NCI-H1417 treated with DMSO at 0.1 percent for 48 hours (cell line): ENCODE measurements around the gene VSTM2L.
"Not testable (repeated sequence)": the region's sequence is repeated elsewhere in the genome, so short reads cannot be mapped to it uniquely, and the experiment has no call there.

ENCODE experiments used
- DNase-seq: peaks from one replicate; lab custom pipeline; 2025; lab: John Stamatoyannopoulos, UW

Gene VSTM2L, protein sequence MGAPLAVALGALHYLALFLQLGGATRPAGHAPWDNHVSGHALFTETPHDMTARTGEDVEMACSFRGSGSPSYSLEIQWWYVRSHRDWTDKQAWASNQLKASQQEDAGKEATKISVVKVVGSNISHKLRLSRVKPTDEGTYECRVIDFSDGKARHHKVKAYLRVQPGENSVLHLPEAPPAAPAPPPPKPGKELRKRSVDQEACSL

DNA sequence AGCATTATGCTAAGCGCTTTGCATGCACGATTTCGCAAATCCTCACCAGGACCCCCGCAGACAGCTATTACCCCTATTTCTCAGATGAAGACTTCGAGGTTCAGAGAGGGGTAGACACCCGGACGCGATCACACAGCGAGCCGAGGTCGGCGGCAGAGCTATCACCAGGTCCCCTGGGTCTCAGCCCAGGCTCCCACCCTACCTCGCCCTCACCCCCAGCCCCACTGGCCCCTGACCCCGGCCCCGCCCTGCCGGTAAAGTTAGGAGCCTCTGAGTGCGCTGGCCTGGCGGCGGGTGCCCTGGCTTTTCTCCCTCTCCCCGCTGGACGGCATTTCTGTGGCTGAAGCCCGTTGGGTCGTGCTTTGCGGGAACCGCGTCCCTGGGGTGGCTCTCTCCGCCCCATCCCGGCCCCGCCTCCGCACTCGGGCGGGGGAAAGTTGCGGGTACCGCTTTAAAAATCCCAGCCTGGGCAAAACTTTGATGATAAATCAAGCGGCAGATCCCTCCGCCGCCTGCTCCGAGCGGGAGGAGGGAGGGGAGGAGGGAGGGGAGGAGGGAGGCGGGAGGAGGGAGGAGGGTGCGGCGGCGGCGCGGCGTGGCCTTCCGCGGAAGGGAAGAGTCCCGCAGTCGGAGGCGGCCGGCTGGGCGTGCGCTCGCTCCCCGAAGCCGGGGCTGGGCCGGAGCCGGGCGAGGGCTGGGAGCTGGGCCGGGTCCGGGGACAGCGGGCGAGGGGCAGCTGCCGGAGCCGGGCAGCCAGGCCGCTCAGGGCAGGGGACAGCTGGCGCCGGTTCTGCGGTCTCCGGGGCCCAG, at the start of gene VSTM2L:
Gene VSTM2L, plus strand, starts transcription at position 624 of the 810 bp plus-strand sequence. CDS start 224 bp downstream, outside the sequence.
- DNase-seq = no peak

DNA sequence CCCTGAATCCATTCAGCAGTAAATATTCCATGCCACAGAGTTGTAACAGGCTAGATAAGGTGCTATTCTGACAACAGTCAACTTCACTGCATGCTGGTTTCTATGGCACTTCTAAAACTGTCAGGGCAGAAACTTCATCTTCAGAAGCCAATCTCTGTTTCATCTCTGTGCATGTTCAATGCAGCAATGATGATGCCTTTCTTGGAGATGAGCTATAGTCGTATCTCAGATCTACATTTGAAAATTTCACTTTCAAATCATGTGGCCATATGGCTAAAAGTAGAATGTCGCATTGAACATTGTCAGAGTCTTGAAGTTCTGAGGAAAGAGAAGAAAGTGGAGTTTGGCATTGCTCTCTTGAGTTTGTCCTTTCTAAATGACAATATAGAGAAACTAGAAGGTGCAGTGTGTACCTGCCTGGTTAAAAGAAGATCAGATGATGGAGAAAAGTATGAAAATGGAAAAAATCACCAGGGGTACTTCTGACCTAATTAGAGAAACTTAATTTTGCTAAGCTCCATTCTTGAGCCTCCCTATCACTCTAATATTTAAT, 49.0 kb upstream of the VSTM2L start:
- no peak for DNase-seq

DNA sequence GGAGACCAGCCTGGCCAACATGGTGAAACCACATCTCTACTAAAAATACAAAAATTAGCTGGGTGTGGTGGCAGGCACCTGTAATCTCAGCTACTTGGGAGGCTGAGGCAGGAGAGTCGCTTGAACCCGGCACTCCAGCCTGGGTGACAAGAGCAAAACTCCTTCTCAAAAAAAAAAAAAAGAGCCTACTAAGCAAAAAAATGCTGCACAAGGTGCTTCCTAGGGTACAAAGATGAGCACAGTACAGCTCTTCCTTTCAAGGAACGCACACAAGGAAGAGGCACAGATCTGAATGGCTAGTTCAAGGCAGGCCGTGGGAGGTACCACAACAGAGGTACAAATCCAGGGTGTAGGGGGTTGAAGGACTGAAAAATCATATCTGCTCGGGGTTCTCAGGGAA, 46.9 kb upstream of the VSTM2L start:
- not testable (repeated sequence) for DNase-seq

DNA sequence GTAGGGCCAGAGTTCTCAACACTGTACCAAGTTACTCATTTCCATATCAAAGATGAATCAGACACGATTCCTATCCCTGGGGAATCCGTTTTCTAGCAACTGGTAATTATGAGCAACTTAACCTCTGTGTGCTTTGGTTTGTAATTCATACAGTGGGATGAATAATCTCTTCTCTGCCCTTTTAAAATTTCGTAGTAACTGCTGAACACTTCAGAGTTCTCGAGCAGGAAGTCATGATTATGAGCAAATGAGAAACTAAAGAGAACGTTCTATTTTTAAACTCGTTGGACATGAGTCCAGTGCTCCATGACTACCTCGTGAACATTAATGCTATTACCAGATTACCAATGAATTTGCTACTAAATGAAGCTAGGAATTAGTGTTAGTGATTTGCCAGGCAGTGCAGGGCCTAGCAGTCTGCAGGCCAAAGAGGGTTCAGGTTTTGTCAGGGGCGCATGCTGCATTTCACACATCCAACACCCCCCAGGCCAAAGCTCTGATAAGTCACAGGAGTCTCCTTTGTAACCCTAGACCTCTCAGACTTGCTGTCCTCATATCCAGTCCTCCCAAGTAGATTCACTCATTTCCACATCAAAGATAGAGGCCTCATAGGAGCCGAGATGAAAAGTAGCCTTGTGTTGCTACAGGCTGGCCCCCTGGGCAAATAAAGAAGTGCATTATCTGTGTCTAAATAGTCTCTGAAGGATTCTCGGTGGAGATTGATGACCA, 45.8 kb upstream of the VSTM2L start:
- no peak for DNase-seq

DNA sequence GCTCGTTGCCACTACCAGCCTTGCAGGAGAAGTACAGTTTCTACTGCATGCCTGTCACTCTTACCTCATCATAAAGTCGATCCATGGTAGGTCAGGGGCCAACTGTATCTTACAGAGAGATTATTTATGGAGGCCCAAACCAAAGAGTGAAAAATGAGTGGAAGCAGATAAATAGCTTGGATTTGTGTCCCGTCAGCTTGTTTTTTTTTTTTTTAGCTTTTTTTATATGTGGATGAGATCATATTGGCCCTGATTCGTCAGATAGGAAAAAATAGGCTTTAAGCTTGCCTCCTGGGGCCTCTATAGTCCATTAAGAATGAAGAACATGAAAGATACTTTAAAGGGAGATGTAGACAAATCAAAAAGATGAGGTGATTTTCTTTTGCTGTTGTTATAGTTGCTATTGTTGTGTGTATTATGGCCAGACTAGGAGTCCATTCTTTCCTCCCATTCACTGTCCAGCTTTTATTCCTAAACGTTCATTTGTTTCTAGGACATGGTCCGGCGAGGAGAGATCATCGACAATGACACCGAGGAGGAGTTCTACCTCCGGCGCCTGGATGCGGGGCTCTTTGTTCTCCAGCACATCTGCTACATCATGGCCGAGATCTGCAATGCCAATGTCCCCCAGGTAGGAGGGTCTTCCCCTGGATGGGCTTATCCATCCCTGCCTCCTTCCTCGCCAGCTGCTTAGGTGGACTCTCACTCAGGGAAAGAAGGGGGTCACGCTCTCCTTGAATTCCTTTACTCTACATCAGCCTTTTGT, 43.3 kb upstream of the VSTM2L start:
- DNase-seq = no peak

DNA sequence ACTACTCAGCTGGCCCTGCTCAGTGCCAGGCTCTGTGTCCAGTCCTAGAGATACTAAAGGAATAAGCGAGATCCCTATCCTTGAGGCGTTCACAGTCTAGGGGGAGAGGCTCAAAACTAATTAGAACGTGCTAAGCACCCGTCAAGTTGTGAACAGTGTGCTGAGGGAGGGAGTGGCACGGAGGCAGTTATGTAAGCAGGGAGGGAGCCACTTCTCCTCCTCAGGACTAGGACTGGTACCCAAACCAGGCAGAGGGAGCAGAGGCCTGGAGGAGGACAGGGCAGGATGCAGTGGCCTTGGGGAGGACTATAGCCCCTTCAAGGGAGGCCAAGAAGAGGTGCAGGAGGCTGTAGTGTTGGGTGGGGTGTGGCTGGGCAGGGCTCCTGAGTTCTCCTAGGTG, 39.6 kb upstream of the VSTM2L start:
- no peak for DNase-seq

DNA sequence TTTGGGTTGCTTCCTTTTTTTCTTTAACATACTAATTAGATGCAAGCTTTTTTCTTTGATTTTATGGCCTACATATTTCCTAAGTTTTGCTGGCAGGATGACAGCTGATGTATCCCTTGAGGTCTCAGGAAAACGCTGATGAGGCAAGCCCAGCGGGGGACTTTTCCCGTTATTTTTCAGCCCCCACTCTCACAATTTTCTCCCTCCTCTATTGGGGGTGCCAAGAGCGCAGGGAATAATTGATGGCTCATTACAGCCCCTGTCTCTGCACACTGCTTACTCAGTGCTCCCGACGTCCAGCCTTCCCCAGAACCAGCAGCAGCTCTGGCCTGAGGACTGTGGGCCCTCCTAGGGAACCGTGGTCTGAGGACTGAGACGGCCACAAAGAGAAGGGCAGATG, 38.6 kb upstream of the VSTM2L start:
- no peak for DNase-seq

DNA sequence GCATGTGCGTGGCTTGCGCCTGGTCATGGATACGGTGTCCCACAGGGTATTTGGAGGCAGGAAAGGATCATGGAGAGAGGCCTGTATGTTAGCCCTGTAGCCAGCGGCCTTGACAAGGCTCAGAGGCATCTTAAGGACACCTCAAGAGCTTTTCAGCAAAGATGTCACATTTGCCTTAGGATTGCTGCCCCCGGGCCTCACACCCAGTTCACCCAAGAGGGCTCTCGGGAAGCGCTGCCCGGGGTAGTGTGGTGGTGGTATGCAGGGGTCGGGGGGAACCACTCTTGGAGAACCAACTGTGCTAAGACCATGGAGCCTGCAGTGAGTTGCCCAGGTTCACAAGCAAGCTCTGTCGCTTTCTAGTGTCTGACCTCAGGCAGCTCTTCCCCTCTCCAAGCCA, 36.9 kb upstream of the VSTM2L start:
- DNase-seq = no peak

DNA sequence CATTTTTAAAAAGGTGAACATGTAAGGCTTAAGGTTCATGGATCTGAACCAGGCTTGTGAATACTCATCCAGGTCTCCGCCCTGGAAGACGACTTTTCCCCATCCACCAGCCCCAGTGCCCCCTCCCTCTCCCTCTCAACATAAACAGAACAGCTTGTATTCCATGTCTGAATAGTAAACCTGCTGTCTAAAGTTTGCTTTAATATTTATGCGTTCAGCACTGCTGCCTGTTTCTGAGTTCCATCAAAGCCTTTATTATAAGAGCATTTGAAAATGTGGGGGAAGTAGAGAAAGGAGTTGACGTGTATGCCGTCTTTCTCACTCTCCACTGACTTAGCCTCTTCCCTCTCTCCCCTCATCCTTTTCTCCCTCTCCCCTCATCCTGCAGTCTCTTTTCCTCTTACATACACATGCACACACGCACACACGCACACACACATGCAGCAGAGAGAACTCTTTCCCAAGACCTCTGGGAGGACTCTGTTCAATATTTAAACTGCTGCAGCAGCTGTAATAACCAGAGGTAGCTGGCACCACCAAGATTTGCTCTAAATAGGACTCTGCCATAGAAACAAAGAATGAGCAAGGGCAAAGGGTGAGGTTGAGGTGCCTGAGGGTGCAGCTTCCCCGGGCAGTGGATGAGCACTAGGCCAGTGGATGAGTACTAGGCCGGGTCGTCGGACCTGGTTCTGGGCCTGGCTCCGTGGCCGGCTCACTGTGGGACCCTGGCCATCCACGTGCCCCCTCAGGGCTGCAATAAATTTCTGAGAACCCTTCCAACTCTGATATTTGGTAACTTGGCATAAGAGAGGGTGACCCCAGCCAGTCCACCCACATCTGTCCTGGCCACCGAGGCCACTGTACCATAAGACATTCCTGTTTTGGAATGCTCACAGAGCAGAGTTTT, 35.4 kb upstream of the VSTM2L start:
- no peak for DNase-seq

DNA sequence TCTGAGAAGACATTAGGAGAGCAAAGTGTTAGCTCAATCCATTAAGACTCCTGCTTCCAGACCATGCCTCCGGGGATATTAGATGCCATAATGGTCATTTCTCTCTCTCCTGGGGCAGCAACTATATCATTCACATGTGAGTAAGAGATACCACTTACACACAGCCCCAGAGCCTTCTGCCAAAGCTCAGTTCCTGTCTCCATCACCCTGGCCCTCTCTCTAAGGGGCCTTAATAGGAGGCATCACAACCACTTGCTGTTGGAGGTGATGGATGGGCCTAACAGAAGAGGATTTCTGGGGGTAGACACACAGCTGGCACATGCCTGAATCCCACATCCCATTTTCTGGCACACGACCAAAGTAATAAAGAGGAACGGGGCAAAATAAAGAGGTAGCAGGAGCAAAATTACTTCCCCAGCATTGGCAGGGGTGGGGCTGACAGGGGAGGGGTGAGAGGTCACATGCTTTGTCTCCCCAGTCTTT, 34.0 kb upstream of the VSTM2L start:
- DNase-seq = no peak

DNA sequence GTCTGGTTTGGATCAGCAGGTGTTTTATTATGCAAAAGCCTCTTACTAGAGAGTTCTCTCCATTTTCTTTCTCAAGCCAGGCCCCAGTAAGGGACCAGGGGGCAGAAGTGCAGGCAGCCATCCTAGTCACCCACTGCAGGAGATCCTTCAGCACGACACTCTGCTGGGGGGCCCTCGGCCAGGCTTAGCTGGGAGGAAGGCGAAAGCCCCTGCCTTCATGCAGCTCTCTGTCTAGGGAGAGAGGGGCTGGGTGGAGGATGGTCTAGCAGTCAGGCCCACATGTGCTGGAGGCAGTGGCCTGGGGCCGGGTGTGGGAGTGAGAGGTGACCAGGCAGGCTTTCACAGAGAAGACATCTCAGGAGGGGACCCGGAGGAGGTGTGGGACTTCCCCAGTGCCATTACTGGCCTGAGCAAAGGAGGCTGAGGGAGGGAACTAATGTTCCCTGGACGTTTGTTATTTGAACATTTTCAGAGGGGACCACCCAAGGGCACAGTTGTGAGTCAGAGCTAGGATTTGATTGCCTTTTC, 33.5 kb upstream of the VSTM2L start:
- no peak for DNase-seq

DNA sequence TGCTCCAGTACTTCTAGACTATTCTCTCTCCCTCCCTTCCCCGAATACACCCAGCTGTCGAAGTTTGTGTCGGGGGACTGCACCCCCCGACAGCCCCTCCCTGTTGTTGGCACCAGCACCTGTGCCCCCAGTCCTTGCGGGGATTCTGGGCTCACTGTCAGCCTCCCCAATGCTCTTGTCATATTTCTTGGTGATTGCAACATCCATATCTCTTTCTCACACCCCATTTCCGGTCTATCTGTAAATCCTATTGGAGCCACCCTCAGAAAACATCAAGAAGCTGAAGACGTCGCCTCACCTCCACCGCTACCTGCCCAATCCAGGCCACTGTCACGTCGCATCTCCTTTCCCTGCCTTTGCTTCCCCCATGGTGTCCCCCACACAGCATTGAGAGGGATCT, 32.6 kb upstream of the VSTM2L start:
- no peak for DNase-seq

DNA sequence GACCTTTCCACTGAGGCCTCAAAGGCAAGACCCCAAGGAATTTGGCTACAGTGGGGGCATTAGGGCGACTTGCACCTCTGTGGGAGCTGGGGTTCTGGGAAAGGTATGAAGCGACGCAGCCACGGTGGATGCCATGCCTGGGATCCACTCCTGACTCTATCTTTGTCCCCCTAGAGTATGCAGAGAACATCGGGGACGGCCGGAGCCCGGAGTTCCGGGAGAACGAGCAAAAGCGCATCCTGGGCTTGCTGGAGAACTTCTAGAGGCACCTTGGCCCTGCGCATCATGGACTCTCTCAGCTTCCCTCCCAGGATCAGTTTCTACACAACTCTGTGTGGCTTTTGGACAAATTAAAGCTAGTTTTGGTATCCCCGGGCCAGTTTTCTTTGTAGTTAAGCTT, 31.2 kb upstream of the VSTM2L start:
- DNase-seq = no peak

DNA sequence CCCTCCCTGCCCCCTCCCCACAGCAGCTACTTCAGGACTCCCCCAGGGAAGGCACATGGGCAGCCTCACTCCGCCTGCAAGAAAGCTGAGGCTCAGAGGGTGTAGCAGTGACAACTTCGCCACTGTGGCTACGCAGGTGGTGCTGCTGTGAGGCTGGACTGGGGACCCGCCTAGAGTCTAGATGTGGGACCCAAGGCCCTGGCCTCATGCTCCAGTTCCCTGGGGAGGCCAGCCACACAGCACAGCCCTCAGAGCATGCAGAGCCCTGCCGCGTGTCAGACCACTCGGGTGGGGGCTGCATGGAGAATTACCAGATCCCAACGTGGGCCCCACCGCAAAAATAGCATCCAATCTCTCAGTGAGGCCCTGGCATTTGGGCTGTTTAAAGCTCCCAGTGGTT, 30.8 kb upstream of the VSTM2L start:
- no peak for DNase-seq

DNA sequence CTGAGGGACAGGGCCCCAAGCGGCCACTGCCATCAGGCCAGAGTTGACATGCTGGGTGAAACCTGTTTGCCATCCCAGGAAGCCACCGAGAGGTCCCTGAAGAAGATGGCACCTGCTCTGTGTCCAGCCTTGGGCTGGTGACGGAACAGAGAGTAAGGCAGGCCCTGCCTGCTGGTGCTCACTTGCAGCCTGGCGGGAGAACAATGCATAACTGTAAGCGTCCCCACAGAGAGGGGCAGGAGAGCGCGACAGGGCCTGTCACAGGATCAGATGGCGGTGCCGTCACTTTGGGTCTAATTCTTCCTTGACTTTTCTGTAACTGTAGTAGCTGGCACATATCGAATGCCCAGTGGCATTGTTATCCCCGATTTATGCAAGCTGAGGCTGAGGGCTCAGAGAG, 29.0 kb upstream of the VSTM2L start:
- no peak for DNase-seq

DNA sequence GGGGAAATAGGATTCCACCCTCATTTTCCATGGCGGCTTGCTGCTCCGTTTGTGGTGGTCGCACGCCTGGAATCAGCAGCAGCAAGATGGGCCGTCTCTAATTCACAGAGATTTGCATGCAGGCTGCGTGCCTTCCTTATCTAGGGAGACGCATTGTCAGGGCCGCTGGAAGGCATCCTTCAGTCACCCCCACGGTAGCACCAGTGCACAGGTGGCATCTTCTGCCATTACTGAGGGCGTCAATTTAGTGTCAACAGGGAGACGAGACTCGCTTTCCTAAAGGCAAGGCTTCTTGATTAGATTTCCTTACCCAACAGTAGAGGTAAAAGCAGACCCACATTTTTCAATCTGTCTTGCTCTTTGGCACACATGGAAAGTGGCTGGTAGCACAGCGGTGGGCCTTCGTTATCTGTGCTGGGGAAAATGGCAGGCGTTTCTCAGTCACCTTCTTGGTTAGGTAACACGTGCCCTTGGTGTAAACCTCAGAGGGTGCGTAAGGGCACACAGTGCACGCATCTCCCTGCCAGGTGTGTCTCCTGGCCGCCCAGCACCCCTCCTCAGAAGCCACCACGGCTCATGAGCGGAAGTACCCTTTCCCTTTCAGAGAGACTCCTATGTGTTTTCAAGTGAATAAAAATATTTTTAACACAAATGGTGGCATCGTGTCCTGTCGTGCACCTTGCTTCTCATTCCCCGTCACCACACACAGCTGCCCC, 27.3 kb upstream of the VSTM2L start:
- DNase-seq = no peak

DNA sequence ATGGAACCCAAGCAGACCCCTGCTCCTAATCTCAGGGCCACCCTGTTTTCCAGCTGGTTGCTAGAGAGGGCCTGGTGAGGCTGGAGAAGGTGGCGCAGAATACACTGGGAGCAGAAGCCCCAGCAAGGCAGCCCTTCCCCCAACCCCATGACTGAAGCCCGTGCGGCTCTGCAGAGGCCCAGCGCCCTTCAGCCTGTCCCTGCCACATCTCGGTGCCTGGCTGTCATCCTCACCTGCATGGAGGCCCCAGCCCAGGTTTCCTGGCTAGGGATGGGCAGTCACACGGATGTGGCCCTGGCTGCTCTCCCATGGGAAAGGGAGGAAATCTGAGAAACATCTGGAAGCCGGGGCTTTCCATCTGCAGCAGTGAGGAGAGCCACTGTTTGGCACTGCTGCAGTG, 26.1 kb upstream of the VSTM2L start:
- no peak for DNase-seq

DNA sequence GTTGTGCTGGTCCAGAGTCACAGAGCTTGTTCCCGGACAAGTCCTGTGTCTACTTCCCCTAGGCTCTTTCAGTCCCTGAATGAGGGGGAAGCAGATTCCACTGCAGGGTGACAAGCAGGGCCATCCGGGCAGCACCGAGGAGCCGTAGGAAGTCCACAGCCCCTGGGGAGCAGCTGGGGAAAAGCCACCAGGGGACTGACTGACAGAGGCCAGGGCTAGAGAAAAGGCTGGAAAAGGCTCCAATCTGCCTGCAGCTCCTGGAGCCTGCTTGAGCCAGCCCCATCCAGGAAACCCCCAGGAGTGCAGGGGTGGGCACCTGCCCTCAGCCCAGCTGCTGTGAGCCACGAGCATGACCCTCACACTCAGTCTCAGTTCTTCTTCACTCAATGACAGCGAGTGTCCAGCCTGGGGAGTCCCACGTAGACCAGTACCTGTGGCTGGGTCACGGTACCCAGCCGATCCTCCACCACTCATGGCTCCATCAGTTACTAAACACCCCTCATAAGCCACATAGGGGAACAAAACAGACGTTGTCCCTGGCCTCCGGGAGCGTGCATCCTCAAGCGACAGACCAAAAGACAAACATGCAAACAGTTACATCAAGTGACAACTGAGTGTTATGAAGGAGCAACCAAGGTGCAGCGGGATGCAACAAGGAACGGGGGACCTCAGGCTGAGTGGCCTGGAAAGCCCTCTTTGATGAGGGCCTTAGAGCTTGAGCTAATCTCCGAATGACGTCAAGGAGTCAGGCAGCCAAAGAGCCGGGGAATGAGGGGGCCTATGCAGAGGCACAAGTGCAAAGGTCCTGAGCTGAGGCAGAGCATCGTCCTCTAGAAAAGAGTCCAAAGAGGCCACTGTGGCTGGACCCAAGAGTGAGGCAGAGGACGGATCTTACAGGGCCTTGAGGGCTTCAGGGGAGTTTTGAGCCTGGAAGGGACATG, 24.8 kb upstream of the VSTM2L start:
- no peak for DNase-seq
